HepG2 (cell line): Measurements from ENCODE around the gene MRPL28.

Experiments
- ASH2L ChIP-seq: fragments of 300-600, 200-600 bp; sonication (generic); IDR thresholded peaks from 2 replicates; pipeline ENCODE4 v1.7.0; 2017; ENCODE audit warnings: low read depth, mild to moderate bottlenecking, moderate library complexity, mixed read lengths, low read length; ENCODE audit not compliant: insufficient read length
- HNRNPK ChIP-seq: fragments of 200-400 bp; formaldehyde crosslinking; IDR thresholded peaks from 2 replicates; pipeline ENCODE4 v1.6.1; 2018; ENCODE audit warnings: low read length, low read depth, moderate library complexity, mild to moderate bottlenecking; ENCODE audit not compliant: poor library complexity, severe bottlenecking
- TF ChIP-seq, protein P1 (sequence below): sonication (generic); formaldehyde crosslinking; IDR thresholded peaks from 2 replicates; pipeline ENCODE4 v1.5.0; 2020; ENCODE audit warnings: mild to moderate bottlenecking, missing genetic modification reagents, moderate library complexity
- TF ChIP-seq, protein P2 (sequence below): IDR thresholded peaks from 2 replicates; pipeline ENCODE4 v1.6.1; 2016; ENCODE audit warnings: low read depth, missing genetic modification reagents, missing compliant biosample characterization

DNA sequence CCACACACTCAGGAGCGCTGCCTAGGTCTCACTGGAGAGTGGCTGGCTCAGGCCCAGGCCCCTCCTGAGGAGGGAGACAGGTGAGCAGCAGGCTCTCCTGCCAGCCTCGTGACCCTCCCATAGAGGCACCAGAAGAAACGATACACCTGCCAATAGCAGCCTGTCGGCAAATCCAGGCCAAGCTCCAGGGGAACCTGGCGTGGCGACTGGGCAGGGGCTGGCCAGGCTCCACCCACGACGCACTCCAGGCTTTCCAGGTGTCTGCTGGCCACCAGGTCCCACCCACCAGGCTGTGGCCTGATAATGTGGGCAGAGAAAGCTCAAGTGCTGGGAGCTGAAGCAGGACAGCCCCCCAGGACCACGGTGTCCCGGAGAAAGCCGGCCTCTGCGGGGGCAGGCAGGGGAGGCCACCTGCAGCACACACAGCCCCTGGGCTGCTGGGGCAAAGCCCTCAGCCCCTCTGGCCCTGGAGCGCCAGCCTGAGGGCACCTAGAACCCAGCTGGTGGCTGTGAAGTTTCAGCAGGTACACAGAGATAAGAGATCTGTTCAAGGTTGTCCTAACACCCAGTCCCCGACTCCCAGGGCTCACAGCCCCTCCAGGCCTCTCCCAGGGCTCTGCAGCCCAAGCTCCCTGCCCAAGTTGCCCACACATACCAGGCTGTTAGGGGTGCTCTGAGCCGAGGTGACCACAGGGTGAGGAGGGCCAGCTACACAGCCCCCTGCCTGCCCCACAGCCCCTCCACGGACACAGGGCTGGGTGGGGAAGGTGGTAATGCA is 9.0 kb upstream of the MRPL28 start:
- TF ChIP-seq ASH2L (no peak), HNRNPK (no peak)
- TF ChIP-seq, protein P1, sequence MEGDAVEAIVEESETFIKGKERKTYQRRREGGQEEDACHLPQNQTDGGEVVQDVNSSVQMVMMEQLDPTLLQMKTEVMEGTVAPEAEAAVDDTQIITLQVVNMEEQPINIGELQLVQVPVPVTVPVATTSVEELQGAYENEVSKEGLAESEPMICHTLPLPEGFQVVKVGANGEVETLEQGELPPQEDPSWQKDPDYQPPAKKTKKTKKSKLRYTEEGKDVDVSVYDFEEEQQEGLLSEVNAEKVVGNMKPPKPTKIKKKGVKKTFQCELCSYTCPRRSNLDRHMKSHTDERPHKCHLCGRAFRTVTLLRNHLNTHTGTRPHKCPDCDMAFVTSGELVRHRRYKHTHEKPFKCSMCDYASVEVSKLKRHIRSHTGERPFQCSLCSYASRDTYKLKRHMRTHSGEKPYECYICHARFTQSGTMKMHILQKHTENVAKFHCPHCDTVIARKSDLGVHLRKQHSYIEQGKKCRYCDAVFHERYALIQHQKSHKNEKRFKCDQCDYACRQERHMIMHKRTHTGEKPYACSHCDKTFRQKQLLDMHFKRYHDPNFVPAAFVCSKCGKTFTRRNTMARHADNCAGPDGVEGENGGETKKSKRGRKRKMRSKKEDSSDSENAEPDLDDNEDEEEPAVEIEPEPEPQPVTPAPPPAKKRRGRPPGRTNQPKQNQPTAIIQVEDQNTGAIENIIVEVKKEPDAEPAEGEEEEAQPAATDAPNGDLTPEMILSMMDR (CRISPR knock-in tag), result no peak
- TF ChIP-seq, protein P2, sequence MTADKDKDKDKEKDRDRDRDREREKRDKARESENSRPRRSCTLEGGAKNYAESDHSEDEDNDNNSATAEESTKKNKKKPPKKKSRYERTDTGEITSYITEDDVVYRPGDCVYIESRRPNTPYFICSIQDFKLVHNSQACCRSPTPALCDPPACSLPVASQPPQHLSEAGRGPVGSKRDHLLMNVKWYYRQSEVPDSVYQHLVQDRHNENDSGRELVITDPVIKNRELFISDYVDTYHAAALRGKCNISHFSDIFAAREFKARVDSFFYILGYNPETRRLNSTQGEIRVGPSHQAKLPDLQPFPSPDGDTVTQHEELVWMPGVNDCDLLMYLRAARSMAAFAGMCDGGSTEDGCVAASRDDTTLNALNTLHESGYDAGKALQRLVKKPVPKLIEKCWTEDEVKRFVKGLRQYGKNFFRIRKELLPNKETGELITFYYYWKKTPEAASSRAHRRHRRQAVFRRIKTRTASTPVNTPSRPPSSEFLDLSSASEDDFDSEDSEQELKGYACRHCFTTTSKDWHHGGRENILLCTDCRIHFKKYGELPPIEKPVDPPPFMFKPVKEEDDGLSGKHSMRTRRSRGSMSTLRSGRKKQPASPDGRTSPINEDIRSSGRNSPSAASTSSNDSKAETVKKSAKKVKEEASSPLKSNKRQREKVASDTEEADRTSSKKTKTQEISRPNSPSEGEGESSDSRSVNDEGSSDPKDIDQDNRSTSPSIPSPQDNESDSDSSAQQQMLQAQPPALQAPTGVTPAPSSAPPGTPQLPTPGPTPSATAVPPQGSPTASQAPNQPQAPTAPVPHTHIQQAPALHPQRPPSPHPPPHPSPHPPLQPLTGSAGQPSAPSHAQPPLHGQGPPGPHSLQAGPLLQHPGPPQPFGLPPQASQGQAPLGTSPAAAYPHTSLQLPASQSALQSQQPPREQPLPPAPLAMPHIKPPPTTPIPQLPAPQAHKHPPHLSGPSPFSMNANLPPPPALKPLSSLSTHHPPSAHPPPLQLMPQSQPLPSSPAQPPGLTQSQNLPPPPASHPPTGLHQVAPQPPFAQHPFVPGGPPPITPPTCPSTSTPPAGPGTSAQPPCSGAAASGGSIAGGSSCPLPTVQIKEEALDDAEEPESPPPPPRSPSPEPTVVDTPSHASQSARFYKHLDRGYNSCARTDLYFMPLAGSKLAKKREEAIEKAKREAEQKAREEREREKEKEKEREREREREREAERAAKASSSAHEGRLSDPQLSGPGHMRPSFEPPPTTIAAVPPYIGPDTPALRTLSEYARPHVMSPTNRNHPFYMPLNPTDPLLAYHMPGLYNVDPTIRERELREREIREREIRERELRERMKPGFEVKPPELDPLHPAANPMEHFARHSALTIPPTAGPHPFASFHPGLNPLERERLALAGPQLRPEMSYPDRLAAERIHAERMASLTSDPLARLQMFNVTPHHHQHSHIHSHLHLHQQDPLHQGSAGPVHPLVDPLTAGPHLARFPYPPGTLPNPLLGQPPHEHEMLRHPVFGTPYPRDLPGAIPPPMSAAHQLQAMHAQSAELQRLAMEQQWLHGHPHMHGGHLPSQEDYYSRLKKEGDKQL (CRISPR knock-in tag), result no peak
